HepG2 (cell line): ENCODE results near the gene TMEM256. TPM values are rescaled to one million over a fixed set of nuclear protein-coding genes. Genes with fewer than 3 reads are reported as not detected.
A peak's percentile ranks its signal among the peaks of the same experiment; 100 is the strongest.

ENCODE experiments used
- BCLAF1 ChIP-seq: fragments of 450-650 bp; IDR thresholded peaks from 2 replicates; pipeline ENCODE4 v1.6.1; 2017; ENCODE audit warnings: mild to moderate bottlenecking
- ETS1 ChIP-seq: sonication (generic); formaldehyde crosslinking; IDR thresholded peaks from 2 replicates; pipeline ENCODE4 v1.4.0; 2020; ENCODE audit warnings: missing genetic modification reagents
- FOXO4 ChIP-seq: sonication (generic); formaldehyde crosslinking; conservative IDR thresholded peaks from 2 replicates; pipeline ENCODE4 v1.8.1; 2023; ENCODE audit warnings: missing genetic modification reagents
- GMEB1 ChIP-seq: sonication (generic); formaldehyde crosslinking; IDR thresholded peaks from 2 replicates; pipeline ENCODE4 v1.5.1; 2020; ENCODE audit warnings: missing genetic modification reagents, mild to moderate bottlenecking, borderline replicate concordance
- GTF3A ChIP-seq: sonication (generic); formaldehyde crosslinking; conservative IDR thresholded peaks from 2 replicates; pipeline ENCODE4 v1.4.0; 2020; ENCODE audit warnings: mild to moderate bottlenecking, missing genetic modification reagents
- HNRNPK ChIP-seq: fragments of 200-400 bp; formaldehyde crosslinking; IDR thresholded peaks from 2 replicates; pipeline ENCODE4 v1.6.1; 2018; ENCODE audit warnings: low read length, low read depth, moderate library complexity, mild to moderate bottlenecking; ENCODE audit not compliant: poor library complexity, severe bottlenecking
- MATR3 ChIP-seq: sonication (generic); formaldehyde crosslinking; IDR thresholded peaks from 2 replicates; pipeline ENCODE4 v1.4.0; 2020; ENCODE audit warnings: missing genetic modification reagents
- NFE2L2 ChIP-seq: fragments of 150-350 bp; IDR thresholded peaks from 2 replicates; pipeline ENCODE4 v1.6.1; 2014; ENCODE audit warnings: low read length
- PHF21A ChIP-seq: sonication (generic); formaldehyde crosslinking; IDR thresholded peaks from 2 replicates; pipeline ENCODE4 v1.5.0; 2020; ENCODE audit warnings: mild to moderate bottlenecking, missing genetic modification reagents
- RXRA ChIP-seq: sonication (generic); formaldehyde crosslinking; IDR thresholded peaks from 2 replicates; pipeline ENCODE4 v1.5.1; 2020; ENCODE audit warnings: missing genetic modification reagents
- SAFB2 ChIP-seq: sonication (generic); formaldehyde crosslinking; IDR thresholded peaks from 2 replicates; pipeline ENCODE4 v1.5.1; 2020; ENCODE audit warnings: missing genetic modification reagents, low read depth, mild to moderate bottlenecking, borderline replicate concordance
- TBP ChIP-seq: sonication (generic); formaldehyde crosslinking; IDR thresholded peaks from 2 replicates; pipeline ENCODE4 v1.5.0; 2020; ENCODE audit warnings: missing genetic modification reagents
- TBX3 ChIP-seq: fragments of 450-650 bp; IDR thresholded peaks from 2 replicates; pipeline ENCODE4 v1.6.1; 2017; ENCODE audit warnings: antibody characterized with exemption, mild to moderate bottlenecking, inconsistent platforms, borderline replicate concordance
- ZFP41 ChIP-seq: sonication (generic); formaldehyde crosslinking; IDR thresholded peaks from 2 replicates; pipeline ENCODE4 v1.4.0; 2020; ENCODE audit warnings: mild to moderate bottlenecking, missing genetic modification reagents, borderline replicate concordance
- ZNF383 ChIP-seq: sonication (generic); formaldehyde crosslinking; IDR thresholded peaks from 2 replicates; pipeline ENCODE4 v1.4.0; 2020; ENCODE audit warnings: missing genetic modification reagents, mild to moderate bottlenecking, borderline replicate concordance
- ZNF451 ChIP-seq: sonication (generic); formaldehyde crosslinking; IDR thresholded peaks from 2 replicates; pipeline ENCODE4 v1.5.0; 2020; ENCODE audit warnings: mild to moderate bottlenecking, missing genetic modification reagents
- ZNF556 ChIP-seq: sonication (generic); formaldehyde crosslinking; IDR thresholded peaks from 2 replicates; pipeline ENCODE4 v1.4.0; 2020; ENCODE audit warnings: mild to moderate bottlenecking, missing genetic modification reagents, borderline replicate concordance
- ZNF660 ChIP-seq: sonication (generic); formaldehyde crosslinking; IDR thresholded peaks from 2 replicates; pipeline ENCODE4 v1.5.1; 2020; ENCODE audit warnings: mild to moderate bottlenecking, low read depth, missing genetic modification reagents, borderline replicate concordance
- ZNF740 ChIP-seq: sonication (generic); formaldehyde crosslinking; IDR thresholded peaks from 2 replicates; pipeline ENCODE4 v1.4.0; 2020; ENCODE audit warnings: missing genetic modification reagents
- ZNF761 ChIP-seq: sonication (generic); formaldehyde crosslinking; conservative IDR thresholded peaks from 2 replicates; pipeline ENCODE4 v1.4.0; 2020; ENCODE audit warnings: mild to moderate bottlenecking, missing genetic modification reagents
- ZNF782 ChIP-seq: sonication (generic); formaldehyde crosslinking; IDR thresholded peaks from 2 replicates; pipeline ENCODE4 v1.4.0; 2020; ENCODE audit warnings: missing genetic modification reagents, mild to moderate bottlenecking, borderline replicate concordance
- ZSCAN30 ChIP-seq: sonication (generic); formaldehyde crosslinking; IDR thresholded peaks from 2 replicates; pipeline ENCODE4 v1.5.0; 2020; ENCODE audit warnings: mild to moderate bottlenecking, missing genetic modification reagents
- polyA plus RNA-seq, 8 experiments: library from polyadenylated mRNA; depleted of rRNA in 3 of 8; stranded (reverse) in 7 of 8; unstranded in 1 of 8; fragments of >200 nt; fragmentation: Illumina TruSeq in 4 of 8; extraction: Trizol in 4 of 8; gene quantifications; 2 replicates each; pipeline versions ENCODE4 v1.2.1 to v1.2.3, GENCODE V29; 2011 to 2016; ENCODE audit warnings: low read depth in 4 of 8, missing spikeins in 1 of 8, mixed read lengths in 1 of 8; ENCODE audit not compliant: insufficient read depth in 1 of 8
- total RNA-seq, 5 experiments: library from RNA; depleted of rRNA; stranded (reverse); fragments of >200 nt; fragmentation: Illumina TruSeq; extraction: Trizol; gene quantifications; 2 replicates each; pipeline ENCODE4 v1.2.3, GENCODE V29; 2016; ENCODE audit warnings: low read depth in 1 of 5

The TMEM256 gene
- total and polyA plus RNA-seq, 2 of the 13 experiments (the other 11 are each of a cell fraction or from before 2014, with no cell fraction given) = 231 to 252 TPM

- TF ChIP-seq ZNF556 (CRISPR knock-in tag) (no peak), ETS1 (CRISPR knock-in tag) (no peak), ZNF451 (CRISPR knock-in tag) (peak; percentile 56; the same call in 1 of the 2 replicates), PHF21A (peak; percentile 53), TBP (CRISPR knock-in tag) (no peak), GMEB1 (CRISPR knock-in tag) (no peak), TBX3 (no peak), FOXO4 (peak; percentile 95; the same call in 1 of the 2 replicates), ZNF660 (CRISPR knock-in tag) (no peak), NFE2L2 (no peak), ZNF782 (no peak), GTF3A (CRISPR knock-in tag) (0 out of 2 replicates have a peak, but pooled peaks have one; percentile 25), SAFB2 (CRISPR knock-in tag) (0 out of 2 replicates have a peak, but pooled peaks have one; percentile 39), ZSCAN30 (CRISPR knock-in tag) (no peak), ZFP41 (CRISPR knock-in tag) (no peak), RXRA (CRISPR knock-in tag) (no peak), BCLAF1 (no peak), ZNF761 (CRISPR knock-in tag) (no peak), ZNF383 (CRISPR knock-in tag) (no peak), HNRNPK (peak; percentile 20), ZNF740 (CRISPR knock-in tag) (no peak), MATR3 (CRISPR knock-in tag) (no peak)
These were observed 22.8 kb downstream of the TMEM256 start, which contains the start of gene TNK1 (continued) for GRCh38 chr17:7380855-7381683.
